HepG2 (cell line): ENCODE measurements around the gene PKD1L1. TPM values are rescaled to one million over a fixed set of nuclear protein-coding genes. Genes with fewer than 3 reads are reported as not detected.

ENCODE experiments used
- CBX1 ChIP-seq: IDR thresholded peaks from one replicate; pipeline ENCODE4 v1.6.1; 2016; ENCODE audit warnings: antibody characterized with exemption, low read depth
- FOXC1 ChIP-seq: sonication (generic); formaldehyde crosslinking; IDR thresholded peaks from 2 replicates; pipeline ENCODE4 v1.8.0; 2022; ENCODE audit warnings: mild to moderate bottlenecking, missing genetic modification reagents, borderline replicate concordance
- HMGXB4 ChIP-seq, 2 experiments: sonication (generic) in 1 of 2; formaldehyde crosslinking in 1 of 2; IDR thresholded peaks; 2 replicates each; pipeline versions ENCODE4 v1.4.0 to v1.6.1; 2018 to 2020; ENCODE audit warnings: missing genetic modification reagents in 2 of 2, borderline replicate concordance in 1 of 2, low read depth in 1 of 2, mild to moderate bottlenecking in 1 of 2, missing biosample characterization in 1 of 2
- MLX ChIP-seq: IDR thresholded peaks from 2 replicates; pipeline ENCODE4 v1.6.1; 2016
- NR2F1 ChIP-seq, 2 experiments: fragments of 450-650 bp in 1 of 2; formaldehyde crosslinking in 1 of 2; IDR thresholded peaks; 2 replicates each; pipeline versions ENCODE4 v1.5.0 to v1.6.1; 2016 to 2020; ENCODE audit warnings: mild to moderate bottlenecking in 1 of 2, missing compliant biosample characterization in 1 of 2, missing genetic modification reagents in 1 of 2, moderate library complexity in 1 of 2
- PATZ1 ChIP-seq: sonication (generic); formaldehyde crosslinking; IDR thresholded peaks from 2 replicates; pipeline ENCODE4 v1.4.0; 2020; ENCODE audit warnings: missing genetic modification reagents
- PHF8 ChIP-seq: sonication (generic); formaldehyde crosslinking; IDR thresholded peaks from 2 replicates; pipeline ENCODE4 v1.5.0; 2020; ENCODE audit warnings: missing genetic modification reagents
- SALL1 ChIP-seq: sonication (generic); formaldehyde crosslinking; IDR thresholded peaks from 2 replicates; pipeline ENCODE4 v1.8.0; 2022; ENCODE audit warnings: mild to moderate bottlenecking, missing genetic modification reagents
- SUZ12 ChIP-seq: fragments of 150-350 bp; IDR thresholded peaks from 2 replicates; pipeline ENCODE4 v1.6.1; 2014; ENCODE audit warnings: low read depth, low read length
- ZBTB40 ChIP-seq, 2 experiments: fragments of 450-650 bp in 1 of 2; sonication (generic) in 1 of 2; formaldehyde crosslinking in 1 of 2; IDR thresholded peaks; 2 replicates each; pipeline versions ENCODE4 v1.6.1 to v1.8.0; 2016 to 2022; ENCODE audit warnings: antibody characterized with exemption in 1 of 2, mild to moderate bottlenecking in 1 of 2, missing genetic modification reagents in 1 of 2
- ZMYM4 ChIP-seq: sonication (generic); formaldehyde crosslinking; IDR thresholded peaks from 2 replicates; pipeline ENCODE4 v1.8.1; 2023; ENCODE audit warnings: mild to moderate bottlenecking, missing genetic modification reagents
- ZNF292 ChIP-seq: sonication (generic); formaldehyde crosslinking; IDR thresholded peaks from 2 replicates; pipeline ENCODE4 v1.8.1; 2022; ENCODE audit warnings: mild to moderate bottlenecking, low read depth, missing genetic modification reagents, borderline replicate concordance
- ZNF496 ChIP-seq: sonication (generic); formaldehyde crosslinking; IDR thresholded peaks from 2 replicates; pipeline ENCODE4 v1.8.1; 2023; ENCODE audit warnings: mild to moderate bottlenecking, moderate library complexity, missing genetic modification reagents; ENCODE audit not compliant: insufficient replicate concordance
- ZNF552 ChIP-seq: sonication (generic); formaldehyde crosslinking; IDR thresholded peaks from 2 replicates; pipeline ENCODE4 v1.9.0; 2022; ENCODE audit warnings: missing genetic modification reagents, mild to moderate bottlenecking, borderline replicate concordance
- polyA plus RNA-seq, 8 experiments: library from polyadenylated mRNA; depleted of rRNA in 3 of 8; stranded (reverse) in 7 of 8; unstranded in 1 of 8; fragments of >200 nt; fragmentation: Illumina TruSeq in 4 of 8; extraction: Trizol in 4 of 8; gene quantifications; 2 replicates each; pipeline versions ENCODE4 v1.2.1 to v1.2.3, GENCODE V29; 2011 to 2016; ENCODE audit warnings: low read depth in 4 of 8, missing spikeins in 1 of 8, mixed read lengths in 1 of 8; ENCODE audit not compliant: insufficient read depth in 1 of 8
- total RNA-seq, 5 experiments: library from RNA; depleted of rRNA; stranded (reverse); fragments of >200 nt; fragmentation: Illumina TruSeq; extraction: Trizol; gene quantifications; 2 replicates each; pipeline ENCODE4 v1.2.3, GENCODE V29; 2016; ENCODE audit warnings: low read depth in 1 of 5

Gene PKD1L1
- total and polyA plus RNA-seq, 2 of the 13 experiments (the other 11 are each of a cell fraction or from before 2014, with no cell fraction given), result 0.01 TPM; not detected in 1

- TF ChIP-seq MLX (CRISPR knock-in tag) (0 out of 2 replicates have a peak, but pooled peaks have one; percentile 37), NR2F1 (CRISPR knock-in tag; IDR thresholded peaks at IDR 0.05) (peak in 1 of 2 experiments; percentile 44; a peak in 1 of 4 replicates), ZNF552 (CRISPR knock-in tag) (no peak), PATZ1 (peak; percentile 50; the same call in 1 of the 2 replicates), ZNF292 (CRISPR knock-in tag) (peak; percentile 89), FOXC1 (0 out of 2 replicates have a peak, but pooled peaks have one; percentile 31), ZMYM4 (CRISPR knock-in tag) (peak; percentile 73), HMGXB4 (CRISPR knock-in tag; IDR thresholded peaks at IDR 0.05; ENCODE audit: borderline replicate concordance in 1 of 2, low read depth in 1 of 2) (peak; percentile 52 to 76; a peak in 2 of 4 replicates), ZNF496 (no peak), ZBTB40 (IDR thresholded peaks at IDR 0.05) (no peak), ZBTB40 (CRISPR knock-in tag; IDR thresholded peaks at IDR 0.05) (peak; percentile 49; the same call in 1 of the 2 replicates), PHF8 (CRISPR knock-in tag) (peak; percentile 39; the same call in 1 of the 2 replicates), SALL1 (CRISPR knock-in tag) (peak; percentile 55; the same call in 1 of the 2 replicates), SUZ12 (no peak), CBX1 (no peak)
Measured at GRCh38 chr7:47991741-47992311, 43.6 kb upstream of the PKD1L1 start (continued).
